HCT116 (cell line): ENCODE measurements around the gene HPCA.

Experiments
- CTCF ChIP-seq, 3 experiments: fragments of 200-600 bp in 1 of 3; sonication (generic) in 1 of 3; IDR thresholded peaks in 2 of 3; conservative IDR thresholded peaks in 1 of 3; 2 replicates each; pipeline ENCODE4 v1.5.1; 2012 to 2017; ENCODE audit warnings: low read depth in 2 of 3, low read length in 2 of 3, antibody characterized with exemption in 1 of 3, borderline replicate concordance in 1 of 3, control low read depth in 1 of 3, mild to moderate bottlenecking in 1 of 3, mixed read lengths in 1 of 3, mixed run types in 1 of 3, moderate library complexity in 1 of 3; ENCODE audit not compliant: insufficient read depth in 1 of 3
- EGR1 ChIP-seq: IDR thresholded peaks from 2 replicates; pipeline ENCODE4 v1.6.1; 2012; ENCODE audit warnings: low read depth
- POLR2A ChIP-seq: IDR thresholded peaks from 2 replicates; pipeline ENCODE4 v1.7.0; 2011; ENCODE audit warnings: borderline replicate concordance; ENCODE audit not compliant: insufficient read depth, insufficient read length; ENCODE audit errors: extremely low read depth
- REST ChIP-seq: IDR thresholded peaks from 2 replicates; pipeline ENCODE4 v1.6.1; 2012; ENCODE audit warnings: low read depth
- SP1 ChIP-seq: IDR thresholded peaks from 2 replicates; pipeline ENCODE4 v1.6.1; 2012; ENCODE audit warnings: low read depth
- YY1 ChIP-seq: IDR thresholded peaks from 2 replicates; pipeline ENCODE4 v1.6.1; 2011; ENCODE audit warnings: low read length, low read depth, moderate library complexity, mild to moderate bottlenecking; ENCODE audit not compliant: insufficient replicate concordance; ENCODE audit errors: extremely low read depth
- ZFX ChIP-seq: fragments of 450-650 bp; IDR thresholded peaks from 2 replicates; pipeline ENCODE4 v1.6.1; 2017

GRCh38 chr1:32884726-32885125 lies 1.6 kb upstream of the HPCA start:
- no peak for TF ChIP-seq CTCF (IDR thresholded peaks at IDR 0.05 in 2 of 3, conservative IDR thresholded peaks at IDR 0.05 in 1 of 3; ENCODE audit: borderline replicate concordance in 1 of 3, insufficient read depth in 1 of 3, low read depth in 2 of 3, low read length in 2 of 3)
- no peak for TF ChIP-seq POLR2A
- no peak for TF ChIP-seq ZFX
- TF ChIP-seq EGR1: no peak
- TF ChIP-seq REST: no peak
- no peak for TF ChIP-seq SP1
- no peak for TF ChIP-seq YY1
